HepG2 (cell line): ENCODE measurements around the gene RNASE13. TPM values are rescaled to one million over a fixed set of nuclear protein-coding genes. Genes with fewer than 3 reads are reported as not detected.

Experiments
- AKAP8 ChIP-seq: sonication (generic); formaldehyde crosslinking; IDR thresholded peaks from 2 replicates; pipeline ENCODE4 v1.5.1; 2020; ENCODE audit warnings: mild to moderate bottlenecking, missing genetic modification reagents
- CENPT ChIP-seq: sonication (generic); formaldehyde crosslinking; IDR thresholded peaks from 2 replicates; pipeline ENCODE4 v1.8.0; 2022; ENCODE audit warnings: low read depth, mild to moderate bottlenecking, moderate library complexity, missing genetic modification reagents
- DR1 ChIP-seq: sonication (generic); formaldehyde crosslinking; IDR thresholded peaks from 2 replicates; pipeline ENCODE4 v1.8.0; 2021; ENCODE audit warnings: mild to moderate bottlenecking, missing genetic modification reagents, inconsistent platforms
- GLMP ChIP-seq: sonication (generic); formaldehyde crosslinking; IDR thresholded peaks from 2 replicates; pipeline ENCODE4 v1.9.0; 2021; ENCODE audit warnings: missing genetic modification reagents, mild to moderate bottlenecking, borderline replicate concordance
- HNRNPLL ChIP-seq: fragments of 200-400 bp; formaldehyde crosslinking; IDR thresholded peaks from 2 replicates; pipeline ENCODE4 v1.6.1; 2017; ENCODE audit warnings: mild to moderate bottlenecking, low read depth, low read length; ENCODE audit not compliant: poor library complexity, severe bottlenecking
- KDM5B ChIP-seq: sonication (generic); formaldehyde crosslinking; IDR thresholded peaks from 2 replicates; pipeline ENCODE4 v1.4.0; 2020; ENCODE audit warnings: missing genetic modification reagents, mild to moderate bottlenecking, borderline replicate concordance
- KIAA2018 ChIP-seq: sonication (generic); formaldehyde crosslinking; IDR thresholded peaks from 2 replicates; pipeline ENCODE4 v1.5.0; 2020; ENCODE audit warnings: mild to moderate bottlenecking, missing genetic modification reagents, borderline replicate concordance
- MAFK ChIP-seq, 2 experiments: IDR thresholded peaks in 1 of 2; conservative IDR thresholded peaks in 1 of 2; 2 replicates each; pipeline ENCODE4 v1.6.1; 2011; ENCODE audit warnings: improper control_type of control experiment in 2 of 2, low read length in 2 of 2
- PAX8 ChIP-seq: sonication (generic); formaldehyde crosslinking; IDR thresholded peaks from 2 replicates; pipeline ENCODE4 v1.8.0; 2022; ENCODE audit warnings: mild to moderate bottlenecking, missing genetic modification reagents, borderline replicate concordance
- RBM39 ChIP-seq: fragments of 200-400 bp; formaldehyde crosslinking; IDR thresholded peaks from one replicate; pipeline ENCODE4 v1.6.1; 2018; ENCODE audit warnings: antibody characterized with exemption, mild to moderate bottlenecking, low read depth, low read length; ENCODE audit not compliant: poor library complexity, severe bottlenecking
- SKI ChIP-seq: fragments of 450-650 bp; IDR thresholded peaks from one replicate; pipeline ENCODE4 v1.6.1; 2018; ENCODE audit warnings: mild to moderate bottlenecking; ENCODE audit not compliant: partially characterized antibody
- SMARCC2 ChIP-seq: fragments of 450-650 bp; IDR thresholded peaks from 2 replicates; pipeline ENCODE4 v1.6.1; 2017; ENCODE audit warnings: antibody characterized with exemption, mild to moderate bottlenecking
- SOX6 ChIP-seq, 2 experiments: fragments of 450-650 bp in 1 of 2; sonication (generic) in 1 of 2; formaldehyde crosslinking in 1 of 2; IDR thresholded peaks; 2 replicates each; pipeline versions ENCODE4 v1.4.0 to v1.6.1; 2017 to 2020; ENCODE audit warnings: antibody characterized with exemption in 1 of 2, mild to moderate bottlenecking in 1 of 2, missing genetic modification reagents in 1 of 2
- ZNF510 ChIP-seq: sonication (generic); formaldehyde crosslinking; IDR thresholded peaks from 2 replicates; pipeline ENCODE4 v1.4.0; 2020; ENCODE audit warnings: low read depth, mild to moderate bottlenecking, missing genetic modification reagents
- ZNF879 ChIP-seq: sonication (generic); formaldehyde crosslinking; IDR thresholded peaks from 2 replicates; pipeline ENCODE4 v1.8.1; 2023; ENCODE audit warnings: missing genetic modification reagents
- polyA plus RNA-seq, 8 experiments: library from polyadenylated mRNA; depleted of rRNA in 3 of 8; stranded (reverse) in 7 of 8; unstranded in 1 of 8; fragments of >200 nt; fragmentation: Illumina TruSeq in 4 of 8; extraction: Trizol in 4 of 8; gene quantifications; 2 replicates each; pipeline versions ENCODE4 v1.2.1 to v1.2.3, GENCODE V29; 2011 to 2016; ENCODE audit warnings: low read depth in 4 of 8, missing spikeins in 1 of 8, mixed read lengths in 1 of 8; ENCODE audit not compliant: insufficient read depth in 1 of 8
- total RNA-seq, 5 experiments: library from RNA; depleted of rRNA; stranded (reverse); fragments of >200 nt; fragmentation: Illumina TruSeq; extraction: Trizol; gene quantifications; 2 replicates each; pipeline ENCODE4 v1.2.3, GENCODE V29; 2016; ENCODE audit warnings: low read depth in 1 of 5

Gene RNASE13
- total and polyA plus RNA-seq, 2 of the 13 experiments (the other 11 are each of a cell fraction or from before 2014, with no cell fraction given), result 1.0 TPM; not detected in 1

- TF ChIP-seq ZNF879 (peak; percentile 82; the same call in 1 of the 2 replicates), DR1 (CRISPR knock-in tag) (0 out of 2 replicates have a peak, but pooled peaks have one; percentile 38), RBM39 (peak; percentile 73), MAFK (conservative IDR thresholded peaks at IDR 0.05 in 1 of 2, IDR thresholded peaks at IDR 0.05 in 1 of 2; ENCODE audit: low read length in 2 of 2) (no peak), KIAA2018 (no peak), PAX8 (CRISPR knock-in tag) (no peak), AKAP8 (CRISPR knock-in tag) (0 out of 2 replicates have a peak, but pooled peaks have one; percentile 24), SOX6 (IDR thresholded peaks at IDR 0.05) (no peak), SOX6 (CRISPR knock-in tag; IDR thresholded peaks at IDR 0.05) (peak; percentile 53), HNRNPLL (peak; percentile 60), SMARCC2 (no peak), KDM5B (CRISPR knock-in tag) (peak; percentile 68), ZNF510 (no peak), CENPT (CRISPR knock-in tag) (peak; percentile 82; the same call in 1 of the 2 replicates), GLMP (CRISPR knock-in tag) (no peak; the same call in 1 of the 2 replicates), SKI (peak; percentile 72)
Measured at GRCh38 chr14:21024585-21025370, 9.8 kb downstream of the RNASE13 start, which contains the start of gene NDRG2 (continued).
